Measurements from ENCODE around the gene LHX6.
A peak's percentile ranks its signal among the peaks of the same experiment; 100 is the strongest.

The LHX6 gene

DNA sequence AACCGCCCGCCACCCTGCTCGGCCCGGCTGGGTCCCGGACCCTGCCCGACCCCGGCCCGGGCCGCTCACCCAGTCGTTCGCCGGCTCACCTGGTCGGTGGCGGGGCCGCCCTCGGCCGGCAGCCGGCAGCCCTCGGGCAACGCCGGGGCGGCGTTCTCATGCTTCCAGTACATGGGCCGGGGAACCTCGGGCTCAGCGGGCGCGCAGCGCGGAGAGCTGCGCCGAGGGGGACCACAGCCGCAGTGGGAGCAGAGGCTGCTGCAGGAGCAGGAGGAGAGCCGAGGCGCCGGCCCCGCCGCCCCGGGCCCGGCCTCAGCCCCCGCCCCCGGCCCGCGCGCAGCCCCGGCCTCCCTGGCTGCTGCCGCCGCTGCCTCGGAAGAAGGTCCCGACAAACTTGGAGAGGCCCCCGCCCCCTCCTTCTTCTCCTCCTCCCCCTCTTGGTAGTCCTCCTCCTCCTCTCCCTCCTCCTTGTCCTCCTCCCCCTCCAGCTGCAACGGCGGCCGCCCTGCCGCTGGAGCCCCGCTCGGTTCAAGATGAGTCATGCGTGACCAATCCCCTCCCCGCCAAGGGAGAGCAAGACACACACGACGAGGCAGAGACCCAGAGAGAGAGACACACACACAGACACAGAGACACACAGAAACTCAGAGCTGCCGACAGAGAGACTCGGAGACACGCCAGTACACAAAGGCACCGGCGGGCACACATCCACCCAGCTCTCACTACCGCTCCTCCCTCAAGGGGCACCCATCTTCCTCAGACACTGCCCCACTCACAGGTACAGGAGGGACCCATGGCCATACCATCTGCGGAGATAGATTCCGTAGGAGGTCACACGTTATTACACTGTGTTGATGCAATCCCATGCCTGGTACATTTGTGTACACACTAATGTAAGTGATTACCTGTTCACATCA is at the start of gene LHX6:
Gene LHX6 (minus strand): TSS at position 390 of the 917 bp plus-strand sequence. CDS start 217 bp downstream, at position 173.
- DNase-seq, result peak; percentile 55
- TF ChIP-seq, protein P1, sequence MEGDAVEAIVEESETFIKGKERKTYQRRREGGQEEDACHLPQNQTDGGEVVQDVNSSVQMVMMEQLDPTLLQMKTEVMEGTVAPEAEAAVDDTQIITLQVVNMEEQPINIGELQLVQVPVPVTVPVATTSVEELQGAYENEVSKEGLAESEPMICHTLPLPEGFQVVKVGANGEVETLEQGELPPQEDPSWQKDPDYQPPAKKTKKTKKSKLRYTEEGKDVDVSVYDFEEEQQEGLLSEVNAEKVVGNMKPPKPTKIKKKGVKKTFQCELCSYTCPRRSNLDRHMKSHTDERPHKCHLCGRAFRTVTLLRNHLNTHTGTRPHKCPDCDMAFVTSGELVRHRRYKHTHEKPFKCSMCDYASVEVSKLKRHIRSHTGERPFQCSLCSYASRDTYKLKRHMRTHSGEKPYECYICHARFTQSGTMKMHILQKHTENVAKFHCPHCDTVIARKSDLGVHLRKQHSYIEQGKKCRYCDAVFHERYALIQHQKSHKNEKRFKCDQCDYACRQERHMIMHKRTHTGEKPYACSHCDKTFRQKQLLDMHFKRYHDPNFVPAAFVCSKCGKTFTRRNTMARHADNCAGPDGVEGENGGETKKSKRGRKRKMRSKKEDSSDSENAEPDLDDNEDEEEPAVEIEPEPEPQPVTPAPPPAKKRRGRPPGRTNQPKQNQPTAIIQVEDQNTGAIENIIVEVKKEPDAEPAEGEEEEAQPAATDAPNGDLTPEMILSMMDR (IDR thresholded peaks at IDR 0.05; ENCODE audit: low read depth, low read length), result no peak
- no peak within 1 kb of the TSS for H3K27ac ChIP-seq
- H3K27me3 ChIP-seq (ENCODE audit: insufficient read depth, low read depth, severe bottlenecking), result peaks cover 83% of the 10 kb centered on the region
- H3K36me3 ChIP-seq, result no peaks in the 10 kb centered on the region
- H3K4me3 ChIP-seq (ENCODE audit: low read depth, low read length), result peak within 1 kb of the TSS; percentile 41
- peaks cover 16% of the 10 kb centered on the region for H3K9me3 ChIP-seq (ENCODE audit: severe bottlenecking)

DNA sequence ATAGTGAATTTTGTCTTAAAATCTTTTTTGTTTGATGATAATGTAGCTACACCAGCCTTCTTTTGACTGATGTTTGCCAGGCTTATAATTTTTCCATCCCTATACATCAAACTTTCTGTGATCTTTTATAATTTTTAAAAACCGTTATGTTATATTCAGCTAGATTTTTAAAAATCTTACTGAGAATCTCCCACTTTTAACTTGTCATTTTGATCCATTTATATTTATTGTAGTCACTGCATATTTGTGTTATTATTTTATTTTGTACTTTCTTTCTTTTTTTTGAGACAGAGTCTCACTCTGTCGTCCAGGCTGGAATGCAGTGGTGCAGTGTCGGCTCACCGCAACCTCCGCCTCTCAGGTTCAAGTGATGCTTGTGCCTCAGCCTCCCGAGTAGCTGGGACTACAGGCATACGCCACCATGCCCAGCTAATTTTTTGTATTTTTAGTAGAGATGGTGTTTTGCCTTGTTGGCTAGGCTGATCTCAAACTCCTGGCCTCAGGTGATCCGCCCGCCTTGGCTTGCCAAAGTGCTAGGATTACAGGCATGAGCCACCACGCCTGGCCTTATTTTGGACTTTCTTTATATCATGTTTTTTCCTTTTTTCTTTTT is 48.6 kb upstream of the LHX6 start:
- Histone ChIP-seq H3K27me3 (ENCODE audit: insufficient read depth, low read depth, severe bottlenecking) (no peaks in the 10 kb centered on the region), H3K36me3 (peaks cover 2% of the 10 kb centered on the region), H3K27ac (no peak overlapping the region), H3K4me3 (ENCODE audit: low read depth, low read length) (no peak overlapping the region), H3K9me3 (ENCODE audit: severe bottlenecking) (no peaks in the 10 kb centered on the region)
- TF ChIP-seq, protein P1 (IDR thresholded peaks at IDR 0.05; ENCODE audit: low read depth, low read length), result no peak
- DNase-seq, result no peak

DNA sequence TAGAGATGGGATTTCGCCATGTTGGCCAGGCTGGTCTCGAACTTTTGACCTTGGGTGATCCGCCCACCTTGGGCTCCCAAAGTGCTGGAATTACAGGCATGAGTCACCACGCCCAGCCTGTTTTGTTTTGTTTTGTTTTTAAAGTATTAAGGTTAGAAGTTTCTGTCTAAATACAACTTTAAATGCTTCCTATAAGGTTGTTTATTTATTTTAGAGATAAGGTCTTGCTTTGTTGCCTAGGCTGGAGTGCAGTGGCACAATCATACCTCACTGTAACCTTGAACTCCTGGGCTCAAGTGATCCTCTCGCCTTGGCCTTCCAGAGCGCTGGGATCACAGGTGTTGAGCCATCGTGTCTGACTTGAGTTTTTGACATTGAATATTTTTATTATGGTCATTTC is 47.3 kb upstream of the LHX6 start:
- no peak overlapping the region for H3K4me3 ChIP-seq (ENCODE audit: low read depth, low read length)
- DNase-seq, result no peak
- H3K27ac ChIP-seq, result no peak overlapping the region
- peaks cover 11% of the 10 kb centered on the region for H3K36me3 ChIP-seq
- no peaks in the 10 kb centered on the region for H3K9me3 ChIP-seq (ENCODE audit: severe bottlenecking)
- no peaks in the 10 kb centered on the region for H3K27me3 ChIP-seq (ENCODE audit: insufficient read depth, low read depth, severe bottlenecking)
- TF ChIP-seq, protein P1 (IDR thresholded peaks at IDR 0.05; ENCODE audit: low read depth, low read length), result no peak

DNA sequence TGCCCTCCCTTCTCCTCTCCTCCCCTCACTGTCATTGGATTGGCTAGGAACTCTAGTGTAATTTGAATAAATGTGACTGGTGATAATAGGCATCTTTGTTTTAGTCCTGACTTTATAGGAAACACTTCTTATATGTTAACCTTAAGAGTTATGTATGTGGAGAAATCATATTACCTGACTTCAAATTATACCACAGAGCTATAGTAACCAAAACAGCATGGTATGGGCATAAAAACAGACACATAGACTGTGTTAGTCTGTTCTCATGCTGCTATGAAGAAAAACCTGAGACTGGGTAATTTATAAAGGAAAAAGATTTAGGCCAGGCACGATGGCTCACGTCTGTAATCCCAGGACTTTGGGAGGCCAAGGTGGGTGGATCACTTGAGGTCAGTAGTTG is 45.3 kb upstream of the LHX6 start:
- no peaks in the 10 kb centered on the region for H3K27me3 ChIP-seq (ENCODE audit: insufficient read depth, low read depth, severe bottlenecking)
- no peak overlapping the region for H3K27ac ChIP-seq
- DNase-seq, result no peak
- no peaks in the 10 kb centered on the region for H3K9me3 ChIP-seq (ENCODE audit: severe bottlenecking)
- TF ChIP-seq, protein P1 (IDR thresholded peaks at IDR 0.05; ENCODE audit: low read depth, low read length), result no peak
- H3K4me3 ChIP-seq (ENCODE audit: low read depth, low read length), result no peak overlapping the region
- H3K36me3 ChIP-seq, result peaks cover 13% of the 10 kb centered on the region

DNA sequence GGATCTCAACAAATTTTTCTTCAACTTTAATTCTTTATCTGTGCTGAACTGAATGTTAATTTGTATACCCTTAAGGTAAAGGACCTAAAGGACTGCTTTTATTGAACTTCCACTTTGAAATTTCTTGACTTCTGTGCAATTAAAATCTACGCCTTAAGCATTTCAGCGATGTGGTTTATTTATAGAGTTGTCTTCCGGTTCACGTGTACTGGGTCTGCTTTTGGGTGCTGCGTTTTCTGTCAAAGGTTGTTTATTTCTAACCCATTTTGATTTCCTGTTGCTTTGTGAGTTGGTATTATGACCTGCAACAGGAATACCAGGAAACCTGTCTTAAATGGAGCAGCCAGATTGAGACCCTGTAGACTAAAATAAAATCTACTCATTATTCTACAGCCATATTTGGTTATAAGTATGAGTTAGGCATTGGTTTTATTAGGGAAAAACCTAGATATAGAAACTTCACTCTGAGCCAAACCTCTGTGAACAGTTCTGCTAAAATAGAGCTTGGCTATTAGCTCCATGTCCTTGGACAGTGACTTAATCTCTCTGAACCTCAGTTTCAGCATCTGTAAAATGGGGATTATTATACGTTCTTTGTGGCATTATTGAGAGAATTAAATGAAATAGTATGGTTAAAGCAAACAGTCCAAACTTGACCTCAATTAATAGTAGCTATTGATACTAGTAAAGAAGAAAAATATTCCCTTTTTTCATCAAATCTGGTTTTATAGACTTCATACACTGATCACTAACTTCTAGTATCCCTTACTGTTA is 39.5 kb upstream of the LHX6 start:
- H3K27ac ChIP-seq, result no peak overlapping the region
- H3K36me3 ChIP-seq, result peaks cover 13% of the 10 kb centered on the region

More for the DNA sequence above, 39.5 kb upstream of the LHX6 start:
- Histone ChIP-seq H3K9me3 (ENCODE audit: severe bottlenecking) (no peaks in the 10 kb centered on the region), H3K4me3 (ENCODE audit: low read depth, low read length) (no peak overlapping the region), H3K27me3 (ENCODE audit: insufficient read depth, low read depth, severe bottlenecking) (no peaks in the 10 kb centered on the region)
- TF ChIP-seq, protein P1 (IDR thresholded peaks at IDR 0.05; ENCODE audit: low read depth, low read length), result no peak
- no peak for DNase-seq
